ENCODE data around the gene TAP1.

TAP1 gene

DNA sequence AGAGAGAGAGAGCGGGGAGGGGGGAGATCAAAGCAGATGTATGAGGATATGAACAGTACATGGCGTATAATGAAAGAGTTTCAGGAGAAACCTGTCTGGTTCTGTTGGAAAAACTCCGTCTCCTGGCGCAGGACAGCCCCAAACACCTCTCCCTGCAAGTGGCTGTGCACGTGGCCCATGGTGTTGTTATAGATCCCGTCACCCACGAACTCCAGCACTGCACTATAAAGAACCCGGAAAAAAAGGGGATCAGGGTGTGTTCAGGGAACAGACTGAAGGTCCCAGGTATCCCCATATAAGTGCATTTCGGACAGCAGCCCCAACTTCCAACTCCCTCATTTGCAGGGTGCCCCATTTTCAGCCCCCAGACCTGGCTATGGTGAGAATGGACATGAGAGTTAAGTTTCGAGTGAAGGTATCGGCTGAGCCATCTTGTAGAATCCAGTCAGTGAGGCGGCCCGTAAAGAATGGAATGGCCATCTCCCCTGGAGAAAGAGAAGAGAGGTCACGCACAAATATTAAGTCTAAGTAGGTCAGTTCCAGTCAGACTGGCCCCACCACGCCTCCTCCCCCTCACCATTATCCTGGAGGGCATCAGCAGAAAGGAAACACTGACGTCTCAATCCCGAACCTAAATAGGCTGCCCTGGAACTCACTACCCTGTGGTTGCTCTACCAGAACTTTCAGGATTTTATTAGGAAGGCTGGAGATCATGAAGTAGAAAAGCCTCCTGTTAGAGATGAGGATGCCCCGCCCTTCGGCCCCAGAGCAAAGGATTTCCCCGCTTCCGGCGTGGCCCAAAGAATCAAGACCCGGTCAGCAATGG lies 1.3 kb downstream of the TAP1 start:
- peak overlapping the region; percentile 81 for H3K4me3 ChIP-seq (ENCODE audit: low read depth, low read length)
- in situ Hi-C loops (cut with HindIII; ENCODE audit: low sequenced_read_pairs) = no loop called here
- TF ChIP-seq CTCF (IDR thresholded peaks at IDR 0.05; ENCODE audit: low read depth, low read length) = no peak
- DNase-seq (ENCODE audit: low read depth, low spot score) = peak; percentile 2

- no peak for TF ChIP-seq CTCF (IDR thresholded peaks at IDR 0.05; ENCODE audit: low read depth, low read length)
- no peak overlapping the region for H3K4me3 ChIP-seq (ENCODE audit: low read depth, low read length)
- in situ Hi-C loops (cut with HindIII; ENCODE audit: low sequenced_read_pairs) = no loop called here
- DNase-seq (ENCODE audit: low read depth, low spot score) = no peak
These were observed 2.5 kb downstream of the TAP1 start for GRCh38 chr6:32851025-32851424.

DNA sequence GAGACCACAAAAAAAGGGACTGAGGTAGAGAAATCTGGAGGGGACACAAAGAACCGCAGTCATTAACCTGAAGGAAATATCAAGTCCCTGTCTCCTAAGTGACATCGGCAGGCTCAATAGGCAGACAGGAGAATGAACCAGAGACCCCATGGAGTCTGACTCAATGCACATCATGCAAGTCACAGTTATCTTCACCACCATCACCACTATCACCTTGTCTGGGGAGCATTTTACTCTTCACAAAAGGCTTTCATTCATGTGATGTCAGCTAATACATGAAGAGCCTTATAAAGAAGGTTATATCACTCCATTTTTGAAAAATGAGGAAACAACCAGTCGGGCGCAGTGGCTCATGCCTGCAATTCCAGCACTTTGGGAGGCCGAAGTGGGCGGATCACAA lies 4.4 kb downstream of the TAP1 start:
- DNase-seq (ENCODE audit: low read depth, low spot score) = no peak
- in situ Hi-C loops (cut with HindIII; ENCODE audit: low sequenced_read_pairs) = loop anchor here (10.0 kb wide), 1 partner anchor 126 kb away; no protein-coding TSS in a partner anchor
- no peak for TF ChIP-seq CTCF (IDR thresholded peaks at IDR 0.05; ENCODE audit: low read depth, low read length)
- H3K4me3 ChIP-seq (ENCODE audit: low read depth, low read length) = no peak overlapping the region

- no peak for DNase-seq (ENCODE audit: low read depth, low spot score)
- no peak for TF ChIP-seq CTCF (IDR thresholded peaks at IDR 0.05; ENCODE audit: low read depth, low read length)
- in situ Hi-C loops (cut with HindIII; ENCODE audit: low sequenced_read_pairs) = loop anchor here (10.0 kb wide), 1 partner anchor 127 kb away; no protein-coding TSS in a partner anchor
- no peak overlapping the region for H3K4me3 ChIP-seq (ENCODE audit: low read depth, low read length)
These were observed 5.7 kb downstream of the TAP1 start for GRCh38 chr6:32847795-32848194.

DNA sequence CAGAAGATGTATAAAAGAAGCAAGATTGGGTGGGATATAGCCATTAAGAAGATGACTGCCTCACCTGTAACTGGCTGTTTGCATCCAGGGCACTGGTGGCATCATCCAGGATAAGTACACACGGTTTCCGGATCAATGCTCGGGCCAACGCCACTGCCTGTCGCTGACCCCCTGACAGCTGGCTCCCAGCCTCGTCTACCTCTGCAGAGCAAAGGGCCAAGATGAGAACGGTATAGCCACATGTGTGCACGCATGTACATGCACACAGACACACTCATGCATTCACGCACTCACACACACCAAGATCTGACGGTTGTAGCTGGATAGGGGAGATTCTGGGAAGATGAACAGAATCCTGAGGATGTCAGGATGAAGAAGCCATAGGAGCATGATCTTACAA lies 6.5 kb downstream of the TAP1 start:
- in situ Hi-C loops (cut with HindIII; ENCODE audit: low sequenced_read_pairs) = loop anchor here (10.0 kb wide), 1 partner anchor 128 kb away; no protein-coding TSS in a partner anchor
- TF ChIP-seq CTCF (IDR thresholded peaks at IDR 0.05; ENCODE audit: low read depth, low read length) = no peak
- no peak overlapping the region for H3K4me3 ChIP-seq (ENCODE audit: low read depth, low read length)
- no peak for DNase-seq (ENCODE audit: low read depth, low spot score)

DNA sequence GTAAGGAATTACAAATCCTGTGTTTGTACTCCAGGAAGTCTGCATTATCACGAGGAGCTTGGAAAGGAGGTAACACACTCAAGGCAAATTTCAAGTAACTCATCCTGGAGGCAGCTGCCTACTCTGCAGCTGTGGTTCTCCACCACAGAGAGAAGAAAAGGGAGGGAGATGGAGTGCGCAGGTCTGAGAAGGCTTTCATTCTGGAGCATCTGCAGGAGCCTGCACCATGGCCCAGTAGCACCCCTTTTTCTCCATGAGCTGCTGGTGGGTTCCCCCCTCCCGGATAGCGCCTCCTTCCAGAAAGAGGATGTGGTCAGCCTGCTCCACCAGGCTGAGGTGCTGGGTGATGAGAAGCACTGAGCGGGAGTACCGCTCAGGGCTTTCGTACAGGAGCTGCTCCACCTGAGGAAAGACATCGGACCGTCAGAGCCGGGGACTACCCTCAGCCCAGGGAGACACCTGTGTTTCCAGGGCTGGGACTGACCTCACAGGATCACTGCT lies 8.1 kb downstream of the TAP1 start:
- no peak for TF ChIP-seq CTCF (IDR thresholded peaks at IDR 0.05; ENCODE audit: low read depth, low read length)
- no peak overlapping the region for H3K4me3 ChIP-seq (ENCODE audit: low read depth, low read length)
- in situ Hi-C loops (cut with HindIII; ENCODE audit: low sequenced_read_pairs) = loop anchor here (10.0 kb wide), 1 partner anchor 129 kb away; no protein-coding TSS in a partner anchor
- DNase-seq (ENCODE audit: low read depth, low spot score) = no peak

Measured in astrocyte of the spinal cord (primary cell).